GM21619 (cell line): Measurements from ENCODE around the gene MEGF11.

Experiments
- ATAC-seq: cut with Tn5 transposase; IDR thresholded peaks from one replicate; pipeline ENCODE4 v1.9.1; 2021; ENCODE audit not compliant: unreplicated experiment

MEGF11 gene

DNA sequence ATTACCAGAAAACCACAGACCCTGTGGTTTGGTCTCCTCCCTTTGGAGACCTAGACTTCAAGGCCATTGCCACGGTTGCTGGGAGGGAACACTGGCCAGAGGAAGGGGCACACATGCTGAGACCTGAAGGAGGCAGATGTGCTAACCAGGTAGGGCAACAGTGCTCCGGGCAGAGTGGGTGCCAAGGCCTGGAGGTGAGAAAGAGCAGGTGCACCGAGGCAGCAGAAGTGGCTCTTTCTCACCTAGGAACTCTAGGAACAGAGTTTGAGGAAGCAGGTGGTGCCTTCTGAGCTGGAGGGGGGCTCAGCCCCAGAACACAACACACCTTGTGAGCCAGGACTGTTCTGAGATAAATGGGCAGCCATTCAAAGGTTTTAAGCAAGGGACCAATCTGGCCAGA lies 106.1 kb downstream of the MEGF11 start:
- no peak for ATAC-seq

DNA sequence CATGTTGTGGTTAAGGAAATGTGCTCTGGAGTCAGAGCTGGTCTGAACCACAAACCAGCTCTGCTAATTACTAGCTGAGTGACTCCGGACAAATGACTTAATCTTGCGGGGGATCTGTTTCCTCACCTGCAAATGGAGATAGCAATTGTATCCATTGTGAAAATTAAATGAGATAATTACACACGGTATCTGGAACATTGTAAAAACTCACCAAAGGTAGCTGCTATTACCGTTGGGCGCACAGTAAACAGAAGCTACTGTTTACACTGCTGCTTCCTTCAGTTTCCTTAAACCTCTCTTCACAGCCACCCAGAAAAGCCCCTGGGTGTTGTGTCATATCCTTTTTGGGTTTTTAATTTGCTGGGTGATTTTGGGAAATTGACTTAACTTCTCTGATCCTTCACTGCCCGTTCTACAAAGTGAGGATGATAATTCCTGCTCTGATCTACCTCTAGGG lies 107.8 kb downstream of the MEGF11 start:
- ATAC-seq = no peak

DNA sequence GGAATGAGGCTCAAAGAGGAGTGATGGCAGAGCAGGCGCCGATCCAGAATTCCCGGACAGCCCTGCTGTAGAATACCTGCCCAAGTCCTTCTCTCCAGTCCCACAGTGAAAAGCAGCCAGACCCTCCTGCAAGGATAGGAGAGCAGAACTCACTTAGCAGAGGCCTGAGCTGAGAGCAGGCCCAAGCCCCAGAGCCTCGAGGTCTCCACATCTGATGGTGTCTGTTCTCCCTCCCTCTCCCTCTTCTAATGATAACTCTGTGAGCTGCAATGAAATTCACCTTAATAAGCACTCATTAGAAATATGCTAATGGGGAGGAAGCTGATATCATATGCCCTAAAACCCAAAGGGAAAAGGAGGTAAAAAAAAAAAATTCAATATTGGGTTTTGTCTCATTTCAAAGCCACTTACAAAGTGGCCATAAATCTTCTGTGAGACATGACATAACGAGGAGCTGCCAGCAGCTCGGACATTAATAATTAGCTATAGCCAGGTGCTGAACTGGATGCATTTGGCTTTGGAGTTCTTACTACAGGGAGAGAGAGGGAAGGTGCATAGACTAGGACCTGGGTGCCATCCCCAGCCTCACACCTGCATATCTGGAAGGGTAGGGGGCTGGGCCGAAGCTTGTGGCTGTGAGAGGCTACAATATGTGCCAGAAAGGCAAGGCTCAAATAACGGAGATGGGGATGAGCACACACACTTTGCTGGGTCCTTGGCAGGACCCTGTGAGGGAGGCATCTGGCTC lies 108.4 kb downstream of the MEGF11 start:
- no peak for ATAC-seq

DNA sequence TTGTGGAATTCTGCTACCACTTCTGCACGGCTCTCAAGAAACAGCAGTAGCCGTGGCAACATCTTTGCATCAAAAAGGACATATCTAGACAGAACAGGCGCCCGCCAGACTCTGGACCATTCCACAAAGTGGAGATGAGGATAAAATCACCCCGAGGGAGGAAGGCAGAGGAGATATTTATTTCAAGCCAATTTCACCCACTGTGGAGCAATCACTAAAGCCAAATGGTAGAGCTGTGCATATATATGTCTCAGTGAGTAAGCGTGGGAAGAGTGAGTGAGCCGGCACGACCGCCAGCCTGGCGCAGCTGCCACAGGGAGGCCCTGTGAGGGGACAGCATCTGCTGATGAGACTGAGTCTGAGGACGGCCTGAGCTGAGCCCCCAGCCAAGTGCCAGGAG lies 111.3 kb downstream of the MEGF11 start:
- ATAC-seq = no peak

DNA sequence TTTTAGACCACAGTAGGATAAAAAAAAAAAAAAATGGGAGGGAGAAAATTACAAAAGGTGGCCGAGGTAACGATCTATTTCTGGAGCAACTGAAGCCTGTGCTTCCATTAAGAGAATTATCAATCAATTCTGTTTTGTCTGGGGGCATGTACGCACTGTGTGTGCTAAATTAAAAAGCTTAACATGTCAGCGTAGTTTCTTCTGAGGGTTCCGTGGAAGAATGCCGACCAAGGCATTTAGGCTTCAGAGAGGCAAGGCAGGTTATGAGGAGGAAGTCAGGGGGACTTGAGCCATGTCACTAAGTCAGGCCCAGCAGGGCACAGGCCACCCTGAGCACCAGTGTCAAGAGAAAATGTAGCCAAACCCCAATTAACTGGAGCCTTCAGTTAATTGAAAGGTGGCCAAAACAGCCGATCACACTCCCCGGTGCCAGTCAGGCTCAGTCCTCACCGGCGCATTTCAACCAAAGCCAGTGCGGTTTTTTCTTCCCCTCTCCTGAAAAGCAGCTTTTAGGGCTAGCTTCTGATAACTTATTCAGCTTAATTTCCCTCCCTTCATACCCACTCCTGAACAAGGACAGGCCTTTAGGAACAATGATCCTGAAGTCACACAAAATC lies 113.9 kb downstream of the MEGF11 start:
- no peak for ATAC-seq

DNA sequence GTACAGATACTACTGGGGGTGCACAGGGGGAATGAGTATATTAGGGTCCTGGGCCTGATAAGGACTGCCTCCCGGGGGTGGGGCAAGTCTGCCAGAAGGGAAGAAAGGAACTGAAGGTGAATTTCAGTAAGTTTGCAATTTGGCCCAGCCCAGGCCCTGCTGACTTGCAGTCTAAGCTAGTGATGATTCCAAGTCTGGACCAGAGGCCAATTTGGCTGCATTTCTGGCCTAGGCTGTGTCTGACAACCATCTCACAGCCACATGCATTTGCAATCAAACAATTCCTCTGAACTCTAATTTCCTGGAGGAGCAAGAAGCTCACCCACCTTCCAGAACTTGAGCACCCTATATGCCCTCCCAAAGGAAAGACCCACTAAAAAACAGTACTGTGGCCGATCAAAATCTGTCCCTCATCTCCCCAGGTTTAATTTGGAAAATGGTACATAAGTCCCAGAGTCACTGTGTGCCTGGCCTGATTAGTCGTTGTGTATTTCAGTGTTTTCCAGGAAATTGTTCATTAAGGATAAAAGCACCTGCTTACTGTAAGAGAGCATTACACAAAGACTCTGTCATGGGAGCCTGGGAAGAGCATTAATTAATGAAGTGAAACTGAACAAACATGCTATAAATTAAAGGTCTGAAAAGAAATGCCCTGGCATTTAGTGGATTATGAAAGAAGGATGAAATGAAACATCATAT lies 114.5 kb downstream of the MEGF11 start:
- ATAC-seq = no peak

DNA sequence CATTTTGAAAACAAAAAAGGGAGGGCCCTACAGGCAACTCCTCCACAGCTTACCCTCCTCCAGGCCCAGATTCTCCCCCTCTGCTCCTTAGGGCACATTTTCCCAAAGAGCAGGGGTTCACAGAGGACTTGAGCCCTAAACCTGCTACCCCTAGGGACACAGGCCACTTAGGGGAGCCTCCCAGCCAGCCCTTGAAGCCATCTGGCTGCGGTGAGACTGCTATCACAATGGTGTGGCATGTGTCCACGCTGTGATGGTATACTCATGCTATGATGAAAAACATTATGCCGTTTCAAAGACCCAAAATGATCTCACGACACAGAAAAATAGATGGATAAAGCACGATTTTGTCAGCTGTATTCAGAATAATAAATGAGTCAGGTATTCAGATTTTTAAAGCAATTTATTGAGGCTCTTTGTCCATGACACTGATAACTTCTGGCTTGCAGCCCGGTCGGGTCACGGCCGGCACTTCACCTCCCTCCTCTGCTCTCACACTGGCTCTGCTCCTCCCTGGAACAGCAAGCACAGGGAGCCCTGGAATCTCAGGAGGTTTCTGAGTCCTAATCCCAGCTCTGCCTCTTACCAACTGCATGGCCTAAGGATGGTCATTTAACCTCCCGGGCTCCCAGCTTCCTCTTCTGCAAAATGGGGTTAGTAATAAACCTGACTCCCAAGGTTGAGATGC lies 115.3 kb downstream of the MEGF11 start:
- ATAC-seq = no peak

DNA sequence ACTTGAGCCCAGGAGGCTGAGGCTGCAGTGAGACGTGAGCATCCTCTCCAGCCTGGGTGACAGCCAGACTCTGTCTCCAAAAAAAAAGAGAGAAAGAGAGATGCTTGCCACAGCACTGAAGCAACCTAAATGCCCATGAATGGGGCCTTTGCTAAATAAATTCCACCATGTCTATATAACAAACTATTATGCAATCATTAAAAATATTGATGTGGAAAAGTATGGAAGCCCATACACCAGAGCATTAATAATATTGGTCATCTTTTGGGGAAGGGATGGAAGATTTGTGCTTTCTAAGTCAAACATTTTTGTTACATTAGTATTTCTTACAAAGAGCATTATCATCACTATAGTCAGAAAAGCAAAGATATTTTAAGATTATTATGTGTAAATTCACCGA lies 116.6 kb downstream of the MEGF11 start:
- no peak for ATAC-seq

DNA sequence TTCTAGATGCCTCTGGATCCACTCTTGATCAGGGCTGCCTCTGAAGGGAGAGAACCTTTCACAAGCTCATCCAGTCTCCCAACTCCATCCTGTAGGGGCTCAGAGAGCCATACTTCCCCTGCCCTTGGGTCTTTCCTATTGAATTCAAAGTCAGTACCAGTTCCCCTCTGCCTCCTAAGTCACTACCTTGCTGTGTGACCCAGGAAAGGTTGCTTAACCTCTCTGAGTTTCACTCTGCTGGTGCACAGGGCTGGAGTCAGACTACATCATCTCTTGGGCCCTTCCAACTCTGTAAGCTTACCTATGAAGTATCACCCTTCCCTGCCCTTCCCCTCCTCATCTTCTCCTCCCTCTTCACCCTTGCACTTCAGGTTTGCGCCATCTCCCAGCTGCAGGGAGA lies 117.9 kb downstream of the MEGF11 start:
- ATAC-seq = no peak

DNA sequence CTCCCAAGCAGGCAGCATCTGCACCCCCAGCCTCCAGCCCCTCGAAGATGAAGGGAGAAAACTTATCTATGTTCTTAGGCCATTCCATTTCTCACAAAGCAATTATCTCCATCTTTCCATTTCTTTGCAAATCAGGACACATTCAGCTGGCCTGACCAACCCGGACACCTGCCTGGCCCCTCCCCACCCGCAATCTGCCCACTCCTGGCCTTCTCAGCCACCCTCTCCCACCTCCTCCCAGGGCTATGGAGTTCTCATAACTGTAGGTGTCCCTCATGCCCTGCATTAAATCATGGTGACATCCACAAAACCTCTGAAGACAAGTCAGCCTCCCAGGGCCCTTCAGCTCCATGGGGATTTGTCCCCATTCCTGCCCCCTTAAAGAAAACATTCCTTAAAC lies 119.3 kb downstream of the MEGF11 start:
- no peak for ATAC-seq

DNA sequence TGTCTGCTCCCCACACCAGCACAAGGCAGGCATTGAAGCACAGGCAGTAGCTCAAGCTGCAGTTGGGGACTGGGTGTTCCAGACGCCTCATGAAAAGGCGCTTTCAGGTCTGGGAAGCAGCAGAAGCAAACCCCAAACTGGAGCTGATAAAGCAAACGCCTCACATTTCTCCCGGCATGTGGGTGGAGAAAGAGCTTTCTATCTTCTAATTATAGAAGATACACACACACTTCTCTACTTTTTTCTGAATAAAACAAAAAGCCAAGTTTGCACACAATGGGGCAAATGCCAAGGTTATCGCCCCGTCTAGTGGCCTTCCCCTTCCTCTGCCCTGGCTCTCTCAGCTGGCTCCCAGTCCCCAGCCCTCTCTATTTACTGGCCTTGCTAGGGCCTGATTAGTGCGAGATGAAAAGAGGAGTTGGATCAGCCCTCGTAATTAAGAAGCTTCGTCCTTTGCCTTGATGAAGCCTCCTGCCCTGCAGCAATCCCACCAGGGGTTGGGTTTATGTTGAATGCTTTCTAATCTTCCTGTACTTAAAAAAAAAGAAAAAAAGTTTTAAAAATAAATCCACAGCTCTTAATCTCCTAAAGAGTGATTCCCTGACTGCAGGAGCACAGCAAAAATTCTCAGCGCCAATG lies 120.2 kb downstream of the MEGF11 start:
- ATAC-seq = no peak

DNA sequence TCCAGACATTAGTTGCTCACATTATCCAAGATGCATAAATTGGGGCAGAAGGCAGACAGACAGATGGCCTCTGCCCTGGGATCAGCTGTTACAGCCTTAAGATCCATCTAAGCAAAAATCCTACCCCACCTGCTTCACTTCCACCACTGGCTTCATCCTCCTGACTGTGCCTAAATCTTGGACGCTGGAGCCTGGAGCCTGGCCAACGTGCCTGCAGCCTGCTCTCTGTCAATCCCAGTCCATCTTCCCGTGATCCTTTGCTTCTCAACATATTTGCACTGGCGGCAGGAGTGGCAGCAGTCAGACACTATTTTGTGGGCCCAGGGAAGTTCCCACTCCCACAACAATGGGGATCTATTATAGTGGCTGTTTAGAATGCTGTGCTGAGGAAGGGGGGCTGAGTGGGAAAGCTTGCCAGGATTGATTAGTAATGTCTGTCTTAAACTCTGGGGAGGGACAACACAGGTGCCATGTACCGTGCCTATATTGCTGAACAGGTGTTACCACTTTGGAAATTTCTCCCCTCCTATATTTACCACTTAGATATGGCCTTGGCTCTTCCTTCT lies 121.2 kb downstream of the MEGF11 start:
- no peak for ATAC-seq

DNA sequence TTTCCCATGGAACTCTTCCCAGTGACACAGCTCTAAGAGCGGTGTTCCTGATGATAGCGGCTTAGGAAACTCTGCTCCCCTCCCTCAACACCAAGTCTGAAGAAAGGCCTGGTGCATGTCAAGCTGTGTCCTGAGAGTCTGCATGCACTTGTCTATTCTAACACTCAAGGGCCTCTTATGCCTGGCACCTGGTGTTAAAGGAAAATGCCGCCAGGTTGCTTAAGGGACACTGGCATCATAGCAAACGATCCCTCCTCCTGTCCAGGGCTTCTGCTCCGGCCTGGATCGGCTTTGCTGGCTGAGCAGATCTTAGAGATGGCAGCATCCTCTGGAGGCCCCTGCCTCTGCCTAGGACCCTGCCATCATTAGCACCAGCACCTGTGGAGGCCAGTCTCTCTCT lies 121.7 kb downstream of the MEGF11 start:
- ATAC-seq = no peak

DNA sequence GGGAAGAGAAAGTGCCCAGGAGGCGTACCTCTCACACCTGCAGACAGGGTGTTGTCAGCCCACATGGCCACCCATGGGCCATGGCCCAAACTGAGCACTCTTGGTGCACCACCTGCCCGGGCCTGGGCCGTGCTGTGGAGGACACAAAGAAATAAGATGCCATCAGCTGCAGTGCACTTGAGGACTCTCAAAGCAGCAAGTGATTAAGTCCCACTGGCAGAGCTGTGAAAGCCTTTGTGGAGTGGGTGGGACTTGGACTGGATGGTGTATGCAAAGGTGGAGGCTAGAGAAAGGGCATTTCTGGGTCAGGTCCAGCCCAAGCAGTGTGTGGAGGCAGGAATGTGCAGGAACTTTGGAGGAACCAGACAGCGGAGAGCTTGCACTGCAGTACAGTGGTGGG lies 122.3 kb downstream of the MEGF11 start:
- no peak for ATAC-seq

DNA sequence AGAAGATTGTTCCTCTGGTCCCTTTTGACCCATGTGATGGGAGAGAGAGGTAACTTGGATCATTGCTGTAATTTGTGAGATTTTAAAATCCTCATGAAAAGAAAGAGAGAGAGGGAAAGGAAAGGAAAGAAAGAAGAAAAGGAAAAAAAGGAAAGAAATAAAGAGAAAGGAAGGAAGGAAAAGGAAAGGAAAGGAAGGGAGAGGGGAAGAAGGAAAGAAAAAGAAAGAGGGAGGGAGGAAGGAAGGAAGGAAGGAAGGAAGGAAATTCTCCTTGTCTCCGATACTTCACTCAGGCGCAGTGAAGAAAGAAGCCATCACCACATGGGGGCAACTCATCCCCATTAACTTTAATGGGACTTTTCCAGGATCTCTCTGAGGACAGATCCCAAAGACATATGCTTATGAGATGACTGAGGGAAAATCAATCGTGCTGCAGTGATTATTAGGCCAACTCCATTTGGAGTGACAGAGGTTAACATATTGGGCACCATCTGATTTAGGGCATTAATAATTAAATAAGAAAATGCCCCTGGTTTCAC lies 123.0 kb downstream of the MEGF11 start:
- no peak for ATAC-seq

DNA sequence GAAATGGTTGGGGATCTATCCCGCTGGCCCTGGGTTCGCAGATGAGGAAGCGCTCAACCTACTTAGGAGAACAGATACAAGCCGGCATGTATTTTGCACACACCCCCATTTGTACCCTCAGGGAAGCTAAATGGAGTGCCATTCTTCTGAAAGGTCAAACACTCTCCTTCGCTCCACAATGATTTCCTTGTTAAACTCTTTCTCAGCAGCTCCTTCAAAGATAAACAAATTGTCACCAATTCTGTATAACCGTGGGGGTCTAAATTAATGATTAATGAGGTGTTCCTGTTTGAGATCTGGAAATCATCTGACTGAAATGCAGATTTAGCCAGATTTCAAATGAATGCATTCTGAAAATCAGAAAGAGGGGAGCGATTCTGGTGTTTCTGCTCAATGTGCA lies 124.0 kb downstream of the MEGF11 start:
- no peak for ATAC-seq

DNA sequence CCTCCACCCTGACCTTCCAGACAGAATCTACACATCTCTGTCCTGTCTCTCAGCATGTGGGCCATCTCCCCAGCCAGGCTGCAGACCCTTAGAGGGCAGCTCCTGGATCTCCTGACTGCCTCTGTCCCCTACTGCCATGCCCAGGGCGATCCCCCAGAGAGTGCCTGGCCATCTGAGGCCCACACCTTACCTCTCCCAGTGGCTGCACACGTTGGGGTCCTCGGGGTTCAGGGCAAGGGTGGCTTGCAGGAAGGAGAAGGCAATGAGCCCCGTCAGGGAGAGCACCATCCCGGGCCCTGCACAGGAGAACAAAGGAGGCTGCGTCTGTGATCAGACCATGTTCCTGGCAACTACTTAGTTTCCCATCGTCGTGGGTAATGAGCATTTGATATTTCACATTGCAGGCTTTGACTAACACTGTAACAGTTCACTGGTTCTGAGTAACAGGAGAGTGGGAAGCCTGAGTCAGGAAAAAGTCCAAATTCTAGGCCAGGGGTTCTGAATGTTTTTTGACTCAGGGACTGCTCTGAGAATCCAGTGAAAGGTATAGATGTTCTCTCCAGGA lies 125.4 kb downstream of the MEGF11 start:
- no peak for ATAC-seq

DNA sequence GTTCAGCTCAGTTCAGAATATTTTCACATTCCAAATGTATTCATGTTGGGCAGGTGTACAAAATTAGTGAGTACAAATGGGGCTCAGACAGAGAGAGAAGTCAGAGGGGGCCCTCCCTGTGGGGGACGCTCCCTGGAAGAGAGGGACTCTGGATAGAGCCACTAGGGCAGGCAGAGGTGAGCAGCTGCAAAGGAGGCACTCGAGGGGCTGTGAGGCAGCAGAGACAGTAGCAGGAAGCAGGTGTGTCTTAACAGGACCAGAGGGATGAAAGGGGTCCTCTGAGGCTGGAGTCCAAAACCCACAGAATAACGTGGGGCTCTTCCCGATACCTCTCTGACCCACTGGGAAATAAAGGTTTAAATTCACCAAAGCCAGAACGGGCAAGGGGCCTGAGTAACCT lies 127.1 kb downstream of the MEGF11 start:
- ATAC-seq = no peak

DNA sequence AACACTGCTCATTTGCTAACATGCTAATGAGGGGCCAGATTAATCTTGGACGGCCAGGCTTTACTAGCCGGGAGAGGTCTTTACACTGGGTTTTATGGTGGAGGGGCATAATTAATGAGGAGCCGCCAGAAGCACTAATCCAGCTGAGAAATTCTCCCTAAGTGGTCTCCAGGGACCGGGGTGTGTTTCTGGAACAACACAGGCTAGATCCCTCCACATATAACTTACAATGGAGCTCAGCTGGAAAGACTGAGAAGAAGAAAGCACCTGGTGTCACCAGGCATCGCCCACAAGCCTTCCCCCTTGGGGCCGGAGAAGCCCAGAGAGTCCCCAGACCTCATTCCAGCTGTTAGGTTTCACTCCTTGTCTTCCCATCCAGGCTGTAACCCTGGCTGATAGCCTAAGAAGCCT lies 127.5 kb downstream of the MEGF11 start:
- no peak for ATAC-seq

DNA sequence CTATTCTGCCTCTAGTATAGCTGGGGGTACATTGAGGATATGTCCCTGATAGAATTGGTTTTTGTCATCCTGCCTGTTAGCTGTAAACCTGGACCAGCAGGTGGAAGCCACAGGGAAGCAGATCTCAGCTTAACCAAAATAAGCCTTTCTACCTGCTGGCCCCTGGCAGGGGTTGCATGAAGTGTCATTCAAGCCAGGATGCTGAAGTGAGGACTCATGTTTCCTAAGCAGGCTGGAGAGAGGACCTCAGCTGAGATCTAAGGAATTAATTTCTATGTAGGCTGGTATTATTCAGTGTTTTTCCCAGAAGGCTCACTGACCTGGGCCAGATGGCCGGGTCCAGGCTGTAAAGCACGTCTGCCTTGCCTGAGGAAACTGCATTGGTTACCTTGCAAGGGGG lies 128.9 kb downstream of the MEGF11 start:
- ATAC-seq = no peak
